ENCODE data around the gene GRM7. TPM values are rescaled to one million over a fixed set of nuclear protein-coding genes. Genes with fewer than 3 reads are reported as not detected.

Gene GRM7
- total RNA-seq, 3 donors from 2014 or later = not detected

DNA sequence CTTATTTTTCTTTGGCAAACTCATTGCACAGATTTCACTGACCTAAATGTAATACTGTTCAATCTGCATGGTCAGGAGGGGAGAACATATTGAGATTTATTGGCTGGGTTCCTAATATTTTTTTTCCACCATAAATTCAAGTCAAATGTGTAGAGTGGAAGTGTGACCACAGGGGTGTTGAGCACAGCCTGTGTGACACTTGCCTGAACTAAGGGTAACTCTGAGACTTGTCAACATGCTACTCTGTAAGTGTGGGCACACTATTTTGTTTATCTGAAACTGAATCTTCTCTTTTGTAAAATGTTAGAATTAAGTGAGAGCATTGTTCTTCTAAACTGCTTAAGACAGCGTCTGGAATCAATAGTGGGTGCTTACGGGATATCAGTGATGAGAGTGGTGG is 516.2 kb downstream of the GRM7 start:
- no peak for DNase-seq
- Mint-ChIP-seq H3K27me3 (ENCODE audit: low read depth) (peaks cover 3% of the 10 kb centered on the region), H3K9me3 (no peaks in the 10 kb centered on the region)

DNA sequence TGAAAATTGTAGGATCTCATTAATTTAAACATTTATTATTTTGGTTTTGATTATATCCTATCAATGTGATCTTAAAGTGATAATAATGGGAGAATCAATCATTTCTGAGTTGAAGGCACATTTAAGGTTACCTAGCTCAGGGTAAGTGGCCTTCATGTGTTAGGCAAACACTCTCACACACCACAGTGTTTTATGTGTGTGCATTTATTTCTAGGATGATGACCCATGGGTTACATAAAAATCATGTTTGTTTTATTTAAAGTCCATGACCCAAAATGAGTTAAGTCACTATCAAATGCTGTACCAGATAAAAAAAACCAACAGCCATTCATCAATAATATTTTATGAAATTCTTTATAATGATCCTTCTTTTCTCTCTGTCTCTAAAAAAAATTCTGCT is 520.8 kb downstream of the GRM7 start:
- H3K36me3 Mint-ChIP-seq (ENCODE audit: insufficient read depth) = no peaks in the 10 kb centered on the region
- ATAC-seq (no peak), DNase-seq (no peak)
- no peaks in the 10 kb centered on the region for H3K27me3 Mint-ChIP-seq (ENCODE audit: low read depth)
- H3K9me3 Mint-ChIP-seq = no peaks in the 10 kb centered on the region
- no peak overlapping the region for H3K4me3 Mint-ChIP-seq
- H3K4me1 Mint-ChIP-seq (ENCODE audit: low read depth) = no peaks in the 10 kb centered on the region

More for the DNA sequence above, 516.2 kb downstream of the GRM7 start:
- no peak for ATAC-seq
- no peak overlapping the region for H3K4me3 Mint-ChIP-seq
- no peaks in the 10 kb centered on the region for H3K36me3 Mint-ChIP-seq (ENCODE audit: insufficient read depth)
- H3K4me1 Mint-ChIP-seq (ENCODE audit: low read depth) = no peaks in the 10 kb centered on the region

- Mint-ChIP-seq H3K4me1 (ENCODE audit: low read depth) (no peaks in the 10 kb centered on the region), H3K9me3 (no peaks in the 10 kb centered on the region), H3K27me3 (ENCODE audit: low read depth) (no peaks in the 10 kb centered on the region), H3K4me3 (no peak overlapping the region), H3K36me3 (ENCODE audit: insufficient read depth) (no peaks in the 10 kb centered on the region)
- ATAC-seq (no peak), DNase-seq (no peak)
Measured at GRCh38 chr3:7382293-7383010, 521.5 kb downstream of the GRM7 start.

- DNase-seq (no peak), ATAC-seq (no peak)
- Mint-ChIP-seq H3K4me1 (ENCODE audit: low read depth) (no peaks in the 10 kb centered on the region), H3K27me3 (ENCODE audit: low read depth) (no peaks in the 10 kb centered on the region), H3K36me3 (ENCODE audit: insufficient read depth) (no peaks in the 10 kb centered on the region), H3K4me3 (no peak overlapping the region), H3K9me3 (no peaks in the 10 kb centered on the region)
Measured at GRCh38 chr3:7385635-7386034, 524.7 kb downstream of the GRM7 start.

DNA sequence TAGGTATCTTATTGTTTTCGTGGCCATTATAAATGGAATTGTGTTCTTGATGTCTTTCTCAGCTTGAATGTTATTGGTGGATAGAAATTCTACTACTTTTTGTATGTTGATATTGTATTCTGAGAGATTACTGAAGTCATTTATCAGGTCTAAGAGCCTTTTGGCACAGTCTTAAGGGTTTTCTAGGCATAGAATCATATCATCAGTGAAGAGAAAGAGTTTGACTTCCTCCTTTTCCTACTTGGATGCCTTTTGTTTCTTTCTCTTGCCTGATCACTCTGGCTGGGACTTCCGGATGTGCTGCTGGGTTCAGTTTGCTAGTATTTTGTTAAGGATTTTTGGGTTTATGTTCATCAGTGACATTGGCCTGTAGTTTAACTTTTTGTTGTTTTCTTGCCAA is 527.1 kb downstream of the GRM7 start:
- Mint-ChIP-seq H3K9me3 (no peaks in the 10 kb centered on the region), H3K27me3 (ENCODE audit: low read depth) (no peaks in the 10 kb centered on the region)
- no peak for ATAC-seq

GRCh38 chr3:7392206-7392605 is 531.3 kb downstream of the GRM7 start:
- ATAC-seq = no peak
- no peaks in the 10 kb centered on the region for H3K36me3 Mint-ChIP-seq (ENCODE audit: insufficient read depth)
- DNase-seq = no peak
- H3K4me1 Mint-ChIP-seq (ENCODE audit: low read depth) = no peaks in the 10 kb centered on the region
- H3K27me3 Mint-ChIP-seq (ENCODE audit: low read depth) = no peaks in the 10 kb centered on the region
- H3K9me3 Mint-ChIP-seq = peaks cover 6% of the 10 kb centered on the region
- H3K4me3 Mint-ChIP-seq = no peak overlapping the region

More for the DNA sequence above, 527.1 kb downstream of the GRM7 start:
- no peaks in the 10 kb centered on the region for H3K36me3 Mint-ChIP-seq (ENCODE audit: insufficient read depth)
- no peak overlapping the region for H3K4me3 Mint-ChIP-seq
- DNase-seq = no peak
- H3K4me1 Mint-ChIP-seq (ENCODE audit: low read depth) = no peaks in the 10 kb centered on the region

- Mint-ChIP-seq H3K9me3 (peaks cover 9% of the 10 kb centered on the region), H3K36me3 (ENCODE audit: insufficient read depth) (no peaks in the 10 kb centered on the region), H3K4me1 (ENCODE audit: low read depth) (no peaks in the 10 kb centered on the region), H3K4me3 (no peak overlapping the region), H3K27me3 (ENCODE audit: low read depth) (no peaks in the 10 kb centered on the region)
- ATAC-seq (no peak), DNase-seq (no peak)
Measured at GRCh38 chr3:7393944-7394605, 533.2 kb downstream of the GRM7 start.

DNA sequence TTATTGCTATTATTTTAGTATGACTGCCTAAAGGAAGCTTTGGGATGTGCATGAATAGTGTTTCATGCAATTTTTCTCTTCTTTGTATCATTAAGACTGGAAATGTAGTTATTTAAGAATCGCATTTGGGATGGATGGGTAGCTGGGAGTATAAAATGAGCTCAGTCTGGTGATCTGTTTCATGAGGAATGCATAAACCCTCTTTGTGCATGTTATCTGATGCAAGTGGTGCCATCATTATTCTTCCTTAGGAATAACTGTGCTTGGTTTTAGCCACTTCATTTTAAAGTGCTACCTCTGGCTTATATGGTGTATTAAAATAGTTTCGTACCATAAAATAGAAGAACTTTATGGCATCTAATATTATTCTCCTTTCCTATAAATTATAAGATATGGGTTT is 535.6 kb downstream of the GRM7 start:
- Mint-ChIP-seq H3K27me3 (ENCODE audit: low read depth) (no peaks in the 10 kb centered on the region), H3K4me1 (ENCODE audit: low read depth) (no peaks in the 10 kb centered on the region), H3K36me3 (ENCODE audit: insufficient read depth) (no peaks in the 10 kb centered on the region), H3K4me3 (no peak overlapping the region), H3K9me3 (peaks cover 12% of the 10 kb centered on the region)
- no peak for DNase-seq
- no peak for ATAC-seq

- Mint-ChIP-seq H3K4me1 (ENCODE audit: low read depth) (no peaks in the 10 kb centered on the region), H3K4me3 (no peak overlapping the region), H3K36me3 (ENCODE audit: insufficient read depth) (no peaks in the 10 kb centered on the region), H3K27me3 (ENCODE audit: low read depth) (no peaks in the 10 kb centered on the region), H3K9me3 (peaks cover 12% of the 10 kb centered on the region)
- DNase-seq (no peak), ATAC-seq (no peak)
Measured at GRCh38 chr3:7397097-7397496, 536.2 kb downstream of the GRM7 start.

GRCh38 chr3:7400360-7400759 is 539.4 kb downstream of the GRM7 start:
- Mint-ChIP-seq H3K4me1 (ENCODE audit: low read depth) (no peaks in the 10 kb centered on the region), H3K4me3 (no peak overlapping the region), H3K27me3 (ENCODE audit: low read depth) (no peaks in the 10 kb centered on the region), H3K9me3 (peaks cover 6% of the 10 kb centered on the region), H3K36me3 (ENCODE audit: insufficient read depth) (no peaks in the 10 kb centered on the region)
- DNase-seq = no peak
- no peak for ATAC-seq

DNA sequence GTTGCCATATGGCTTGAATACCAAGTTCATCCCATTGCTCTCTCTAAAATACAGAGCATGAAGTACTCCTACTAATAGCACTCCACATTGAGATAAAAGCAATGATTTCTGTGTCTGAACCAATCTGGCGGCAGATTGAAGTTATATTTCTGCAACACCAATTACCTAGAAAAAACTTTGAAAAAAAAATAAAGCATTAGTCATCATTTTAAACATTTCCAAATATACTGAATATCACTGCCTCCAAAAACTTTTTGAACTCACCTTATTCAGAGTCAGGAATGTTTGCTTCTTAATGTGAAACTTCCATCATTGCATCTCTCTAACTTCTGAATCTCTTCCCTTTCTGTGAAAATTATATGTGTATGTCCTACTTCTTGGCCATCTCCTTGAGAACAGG is 540.5 kb downstream of the GRM7 start:
- Mint-ChIP-seq H3K36me3 (ENCODE audit: insufficient read depth) (no peaks in the 10 kb centered on the region), H3K27me3 (ENCODE audit: low read depth) (no peaks in the 10 kb centered on the region), H3K9me3 (peaks cover 6% of the 10 kb centered on the region), H3K4me1 (ENCODE audit: low read depth) (no peaks in the 10 kb centered on the region), H3K4me3 (no peak overlapping the region)
- DNase-seq (no peak), ATAC-seq (no peak)

GRCh38 chr3:7407107-7407506 is 546.2 kb downstream of the GRM7 start:
- Mint-ChIP-seq H3K36me3 (ENCODE audit: insufficient read depth) (no peaks in the 10 kb centered on the region), H3K9me3 (no peaks in the 10 kb centered on the region), H3K4me1 (ENCODE audit: low read depth) (no peaks in the 10 kb centered on the region), H3K4me3 (no peak overlapping the region), H3K27me3 (ENCODE audit: low read depth) (no peaks in the 10 kb centered on the region)
- DNase-seq (no peak), ATAC-seq (no peak)

DNA sequence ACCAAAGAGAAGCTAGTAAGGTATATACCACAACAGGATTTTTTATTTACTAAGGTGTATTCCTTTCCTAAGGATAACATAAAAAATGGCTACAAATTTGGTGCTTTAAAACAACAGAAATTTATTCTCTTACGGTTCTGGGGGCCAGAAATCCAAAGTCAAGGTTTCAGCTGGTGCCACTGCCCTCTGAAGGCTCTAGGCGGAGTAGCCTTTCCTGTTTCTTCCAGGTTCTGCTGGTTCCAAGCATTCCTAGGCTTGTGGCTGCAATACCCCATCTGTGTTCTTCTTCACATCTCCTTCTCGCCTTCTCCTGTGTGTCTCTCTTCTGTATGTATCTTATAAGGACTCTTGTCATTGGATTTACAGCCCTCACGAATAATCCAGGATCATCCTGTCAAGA is 549.9 kb downstream of the GRM7 start:
- no peak for DNase-seq
- Mint-ChIP-seq H3K4me3 (no peak overlapping the region), H3K27me3 (ENCODE audit: low read depth) (no peaks in the 10 kb centered on the region), H3K4me1 (ENCODE audit: low read depth) (no peaks in the 10 kb centered on the region), H3K9me3 (no peaks in the 10 kb centered on the region), H3K36me3 (ENCODE audit: insufficient read depth) (no peaks in the 10 kb centered on the region)
- no peak for ATAC-seq

- DNase-seq = no peak
- no peaks in the 10 kb centered on the region for H3K9me3 Mint-ChIP-seq
- H3K4me3 Mint-ChIP-seq = no peak overlapping the region
- no peaks in the 10 kb centered on the region for H3K27me3 Mint-ChIP-seq (ENCODE audit: low read depth)
- no peak for ATAC-seq
- no peaks in the 10 kb centered on the region for H3K36me3 Mint-ChIP-seq (ENCODE audit: insufficient read depth)
- H3K4me1 Mint-ChIP-seq (ENCODE audit: low read depth) = no peaks in the 10 kb centered on the region
Measured at GRCh38 chr3:7421065-7421464, 560.1 kb downstream of the GRM7 start.

- ATAC-seq (no peak), DNase-seq (no peak)
- no peaks in the 10 kb centered on the region for H3K9me3 Mint-ChIP-seq
- H3K4me3 Mint-ChIP-seq = no peak overlapping the region
- H3K27me3 Mint-ChIP-seq (ENCODE audit: low read depth) = no peaks in the 10 kb centered on the region
- H3K4me1 Mint-ChIP-seq (ENCODE audit: low read depth) = no peaks in the 10 kb centered on the region
- no peaks in the 10 kb centered on the region for H3K36me3 Mint-ChIP-seq (ENCODE audit: insufficient read depth)
Measured at GRCh38 chr3:7423036-7423435, 562.1 kb downstream of the GRM7 start.

All from activated T-cell treated with anti-CD3 and anti-CD28 coated beads, Interleukin-2, amount 50 U/mL, for 4 hours (primary cell).